Islet of Langerhans (tissue), 1 donor: Measurements from ENCODE around the gene HOOK2.
"Not testable (repeated sequence)": the region's sequence is repeated elsewhere in the genome, so short reads cannot be mapped to it uniquely, and the experiment has no call there.

Experiments used
- FAIRE-seq: peaks from one replicate; lab custom pipeline; 2011; peaks lifted over from hg19 to GRCh38; lab: Jason Lieb, UNC

Gene HOOK2

GRCh38 chr19:12752056-12752781 is 23.1 kb downstream of the HOOK2 start:
- no peak for FAIRE-seq

- no peak for FAIRE-seq
Measured at GRCh38 chr19:12751635-12752034, 23.7 kb downstream of the HOOK2 start, which contains the start of gene BEST2. Gene BEST2 (plus strand): TSS chr19:12751791. CDS start chr19:12752593, 802 bp downstream.

GRCh38 chr19:12750851-12751250 is 24.5 kb downstream of the HOOK2 start:
- FAIRE-seq = no peak

- FAIRE-seq = no peak
Measured at GRCh38 chr19:12749938-12750521, 25.3 kb downstream of the HOOK2 start.

GRCh38 chr19:12748489-12748888 is 26.9 kb downstream of the HOOK2 start:
- no peak for FAIRE-seq

- FAIRE-seq = no peak
Measured at GRCh38 chr19:12745166-12745897, 30.0 kb downstream of the HOOK2 start.

GRCh38 chr19:12737835-12738351 is 37.5 kb downstream of the HOOK2 start:
- FAIRE-seq = no peak

GRCh38 chr19:12736995-12737834 is 38.1 kb downstream of the HOOK2 start, which contains the start of gene GET3:
Gene GET3 (plus strand): TSS chr19:12737497. CDS start chr19:12737506, 9 bp downstream.
- peak; percentile 99 for FAIRE-seq

- FAIRE-seq = no peak
Measured at GRCh38 chr19:12733369-12734214, 41.8 kb downstream of the HOOK2 start.

- no peak for FAIRE-seq
Measured at GRCh38 chr19:12731337-12731736, 44.0 kb downstream of the HOOK2 start.

GRCh38 chr19:12730064-12730463 is 45.3 kb downstream of the HOOK2 start:
- FAIRE-seq = no peak

GRCh38 chr19:12727745-12728433 is 47.5 kb downstream of the HOOK2 start:
- no peak for FAIRE-seq

GRCh38 chr19:12726988-12727316 is 48.4 kb downstream of the HOOK2 start:
- no peak for FAIRE-seq

GRCh38 chr19:12725612-12726011 is 49.7 kb downstream of the HOOK2 start:
- FAIRE-seq = not testable (repeated sequence)

GRCh38 chr19:12723641-12724426 is 51.5 kb downstream of the HOOK2 start, which contains the start of gene TNPO2:
Gene TNPO2 (minus strand): TSS chr19:12723932. CDS start chr19:12720977, 2,955 bp downstream.
- no peak for FAIRE-seq

- no peak for FAIRE-seq
Measured at GRCh38 chr19:12723381-12723640, 52.0 kb downstream of the HOOK2 start.

- FAIRE-seq = peak; percentile 80
Measured at GRCh38 chr19:12722566-12723380, 52.6 kb downstream of the HOOK2 start.

- FAIRE-seq = no peak
Measured at GRCh38 chr19:12721656-12722565, 53.4 kb downstream of the HOOK2 start.
